Prostate gland (tissue), 2 donors: ENCODE data around the gene CD320. TPM values are rescaled to one million over a fixed set of nuclear protein-coding genes. Genes with fewer than 3 reads are reported as not detected.
A peak's percentile ranks its signal among the peaks of the same experiment; 100 is the strongest.

ENCODE experiments used
- DNase-seq: peaks from one replicate; pipeline ENCODE4 v3.0.0-alpha.2; 2019; ENCODE audit warnings: low spot score
- H3K27ac ChIP-seq, 2 donors: fragments of 200-600 bp; sonication (generic); 2 replicates each; pipeline ENCODE4 v1.5.1; 2017 to 2019
- H3K27me3 ChIP-seq: fragments of 200-600 bp; sonication (generic); replicated peaks from 2 replicates; pipeline ENCODE4 v1.5.1; 2019; ENCODE audit not compliant: insufficient read depth
- H3K36me3 ChIP-seq, 2 donors: fragments of 200-600 bp; sonication (generic); 1 replicate in 1 of 2; 2 replicates in 1 of 2; pipeline versions ENCODE4 v1.5.1 to v1.8.1; 2017 to 2019
- H3K4me1 ChIP-seq: fragments of 200-600 bp; sonication (generic); replicated peaks from 2 replicates; pipeline ENCODE4 v1.5.1; 2019
- H3K4me3 ChIP-seq, 2 donors: fragments of 200-600 bp; sonication (generic); 2 replicates each; pipeline ENCODE4 v1.5.1; 2017 to 2019
- H3K9me3 ChIP-seq: fragments of 200-600 bp; sonication (generic); 2 replicates; pipeline ENCODE4 v1.5.1; 2017
- CTCF ChIP-seq, 4 experiments: fragments of 200-600 bp in 2 of 4; fragments of 450-650 bp in 2 of 4; sonication (generic) in 2 of 4; IDR thresholded peaks; 1 replicate in 3 of 4; 2 replicates in 1 of 4; pipeline ENCODE4 v1.5.1; 2016 to 2019; ENCODE audit warnings: antibody characterized with exemption in 4 of 4, mild to moderate bottlenecking in 2 of 4, moderate library complexity in 2 of 4
- POLR2A ChIP-seq: fragments of 450-650 bp; IDR thresholded peaks from one replicate; pipeline ENCODE4 v1.6.1; 2016; ENCODE audit warnings: antibody characterized with exemption, mild to moderate bottlenecking
- POLR2AphosphoS5 ChIP-seq: sonication (generic); formaldehyde crosslinking; IDR thresholded peaks from one replicate; pipeline ENCODE4 v1.6.1; 2017; ENCODE audit warnings: antibody characterized with exemption
- WGBS: methylation state at CpG from one replicate; pipeline ENCODE4 v1.1.5; 2018; 5-methylcytosine and 5-hydroxymethylcytosine counted together
- intact Hi-C: fragments of 100-400 bp; cut with DNase I; formaldehyde crosslinking; loops from one replicate; pipeline ENCODE4 v1.14.2; 2022
- total RNA-seq, 2 donors: library from RNA; depleted of rRNA; stranded (reverse); fragments of >200 nt; gene quantifications; one replicate each; pipeline ENCODE4 v1.1.0, GENCODE V29; 2016

The CD320 gene
- total RNA-seq, 2 donors from 2014 or later, result 50.8 to 91.4 TPM

GRCh38 chr19:8252922-8253589, 55.1 kb downstream of the CD320 start:
- no peaks in the 10 kb centered on the region for H3K9me3 ChIP-seq
- intact Hi-C loops, result loop anchor here (1.0 to 10.0 kb wide), 3 partner anchors 95 to 398 kb away; partner anchors contain the start of gene ELAVL1
- DNase-seq, result peak; percentile 66
- WGBS, result 28% methylated on average over 13 of the region's 13 CpGs
- TF ChIP-seq POLR2AphosphoS5, result peak; percentile 55
- peak; percentile 81 to 95 (median 92) for TF ChIP-seq CTCF (IDR thresholded peaks at IDR 0.05)
- no peak for TF ChIP-seq POLR2A
- no peaks in the 10 kb centered on the region for H3K4me1 ChIP-seq
- H3K27me3 ChIP-seq, result no peaks in the 10 kb centered on the region
- H3K36me3 ChIP-seq, result peaks cover 0 to 6% of the 10 kb centered on the region in 2 donors
- no peak overlapping the region for H3K4me3 ChIP-seq
- no peak overlapping the region for H3K27ac ChIP-seq

Other genes starting within 250 kb of the CD320 start
- 1 to 10 TPM; 3.1 to 5.2 TPM for gene FBN3, start 158.8 kb downstream of the CD320 start, total RNA-seq
- gene CERS4, start 99.0 kb downstream of the CD320 start, total RNA-seq, result 100 to 1,000 TPM; 170 to 176 TPM
- gene NDUFA7, start 13.0 kb upstream of the CD320 start, total RNA-seq, result 10 to 100 TPM; 39.6 to 52.6 TPM
- gene RPS28, start 13.1 kb upstream of the CD320 start, total RNA-seq, result 100 to 1,000 TPM; 488 to 498 TPM
- gene KANK3, start 34.9 kb upstream of the CD320 start, total RNA-seq, result 10 to 100 TPM; 15.4 to 23.8 TPM
- gene ANGPTL4, start 55.8 kb upstream of the CD320 start, total RNA-seq, result 10 to 100 TPM; 25.7 to 26.4 TPM
- gene RAB11B, start 82.0 kb upstream of the CD320 start, total RNA-seq, result 100 to 1,000 TPM in 1 of 2 donors, 10 to 100 TPM in 1; 60.7 to 103 TPM
- 100 to 1,000 TPM; 119 to 163 TPM for gene MARCHF2, start 104.9 kb upstream of the CD320 start, total RNA-seq
- gene HNRNPM, start 136.6 kb upstream of the CD320 start, total RNA-seq, result 100 to 1,000 TPM; 111 to 147 TPM
- 1 to 10 TPM; 2.4 to 5.3 TPM for gene PRAM1, start 194.3 kb upstream of the CD320 start, total RNA-seq
- gene ZNF414, start 205.8 kb upstream of the CD320 start, total RNA-seq, result 10 to 100 TPM; 24.4 to 59.5 TPM